Progenitor cell of endocrine pancreas (in vitro differentiated cells): ENCODE data around the gene UBAC2. TPM values are rescaled to one million over a fixed set of nuclear protein-coding genes. Genes with fewer than 3 reads are reported as not detected.

Source experiments
- DNase-seq: peaks from one replicate; pipeline ENCODE4 v3.0.0; 2021; ENCODE audit warnings: low spot score; ENCODE audit not compliant: unreplicated experiment
- H3K27ac Mint-ChIP-seq: 2 replicates; pipeline ENCODE4 v1.8.0; 2021; ENCODE audit warnings: mild to moderate bottlenecking, moderate library complexity, mixed read lengths
- H3K27me3 Mint-ChIP-seq: 2 replicates; pipeline ENCODE4 v1.8.0; 2021; ENCODE audit warnings: mixed read lengths
- H3K36me3 Mint-ChIP-seq: 2 replicates; pipeline ENCODE4 v1.8.0; 2022; ENCODE audit warnings: mixed read lengths; ENCODE audit not compliant: insufficient read depth
- H3K4me1 Mint-ChIP-seq: 2 replicates; pipeline ENCODE4 v1.8.0; 2021; ENCODE audit warnings: low read depth, mixed read lengths
- H3K4me3 Mint-ChIP-seq: 2 replicates; pipeline ENCODE4 v1.8.0; 2021; ENCODE audit warnings: low read depth, mild to moderate bottlenecking, moderate library complexity, mixed read lengths
- H3K9me3 Mint-ChIP-seq: 2 replicates; pipeline ENCODE4 v1.8.0; 2021; ENCODE audit warnings: low read depth, mixed read lengths
- CTCF ChIP-seq: fragments of 200-600 bp; sonication (generic); IDR thresholded peaks from one replicate; pipeline ENCODE4 v1.5.0; 2021; ENCODE audit warnings: antibody characterized with exemption, mild to moderate bottlenecking; ENCODE audit not compliant: unreplicated experiment
- total RNA-seq: library from RNA; stranded (reverse); gene quantifications from 2 replicates; pipeline ENCODE4 v1.2.1, GENCODE V29; 2021

The UBAC2 gene
- total RNA-seq, 1 donor from 2014 or later = 60.6 TPM

- peaks cover 2% of the 10 kb centered on the region for H3K4me1 Mint-ChIP-seq
- H3K27ac Mint-ChIP-seq = no peak overlapping the region
- H3K4me3 Mint-ChIP-seq = no peak overlapping the region
- peaks cover 8% of the 10 kb centered on the region for H3K36me3 Mint-ChIP-seq
- no peak for TF ChIP-seq CTCF
- no peaks in the 10 kb centered on the region for H3K27me3 Mint-ChIP-seq
- no peak for DNase-seq
- H3K9me3 Mint-ChIP-seq = no peaks in the 10 kb centered on the region
These were observed 56.1 kb downstream of the UBAC2 start for GRCh38 chr13:99256709-99257108.

- Mint-ChIP-seq H3K27me3 (no peaks in the 10 kb centered on the region), H3K4me1 (peaks cover 2% of the 10 kb centered on the region), H3K4me3 (no peak overlapping the region), H3K9me3 (no peaks in the 10 kb centered on the region), H3K27ac (no peak overlapping the region), H3K36me3 (peaks cover 8% of the 10 kb centered on the region)
- no peak for DNase-seq
- TF ChIP-seq CTCF = no peak
These were observed 56.6 kb downstream of the UBAC2 start for GRCh38 chr13:99257291-99257690.

- peaks cover 2% of the 10 kb centered on the region for H3K4me1 Mint-ChIP-seq
- H3K27me3 Mint-ChIP-seq = no peaks in the 10 kb centered on the region
- no peak for TF ChIP-seq CTCF
- no peak within 1 kb of the TSS for H3K27ac Mint-ChIP-seq
- no peak for DNase-seq
- peaks cover 8% of the 10 kb centered on the region for H3K36me3 Mint-ChIP-seq
- no peaks in the 10 kb centered on the region for H3K9me3 Mint-ChIP-seq
- no peak within 1 kb of the TSS for H3K4me3 Mint-ChIP-seq
These were observed 57.7 kb downstream of the UBAC2 start, which contains the start of gene GPR18 for GRCh38 chr13:99258210-99258860. TSS of gene GPR18 (minus strand) at chr13:99258379. CDS start at chr13:99255872, 2,507 bp downstream.

- Mint-ChIP-seq H3K27me3 (no peaks in the 10 kb centered on the region), H3K27ac (no peak overlapping the region), H3K36me3 (peaks cover 8% of the 10 kb centered on the region), H3K4me3 (no peak overlapping the region), H3K4me1 (peaks cover 2% of the 10 kb centered on the region), H3K9me3 (no peaks in the 10 kb centered on the region)
- no peak for TF ChIP-seq CTCF
- no peak for DNase-seq
These were observed 58.3 kb downstream of the UBAC2 start for GRCh38 chr13:99258946-99259345.

- no peak for DNase-seq
- Mint-ChIP-seq H3K4me3 (no peak overlapping the region), H3K9me3 (no peaks in the 10 kb centered on the region), H3K4me1 (peaks cover 2% of the 10 kb centered on the region), H3K27me3 (no peaks in the 10 kb centered on the region), H3K27ac (no peak overlapping the region), H3K36me3 (peaks cover 3% of the 10 kb centered on the region)
- TF ChIP-seq CTCF = no peak
These were observed 59.6 kb downstream of the UBAC2 start for GRCh38 chr13:99260216-99260615.
